ENCODE results near the gene CCDC86.

Gene CCDC86

GRCh38 chr11:60852982-60853950 lies 11.4 kb downstream of the CCDC86 start:
- in situ Hi-C loops (cut with MboI; ENCODE audit: low sequenced_read_pairs) = no loop called here
- Histone ChIP-seq H3K4me1 (no peaks in the 10 kb centered on the region), H3K4me3 (no peak overlapping the region), H3K9me3 (no peaks in the 10 kb centered on the region), H3K27me3 (ENCODE audit: low read depth) (no peaks in the 10 kb centered on the region), H3K36me3 (replicated peaks) (peaks cover 33% of the 10 kb centered on the region)
- DNase-seq (ENCODE audit: low spot score in 2 of 2) = no peak

DNA sequence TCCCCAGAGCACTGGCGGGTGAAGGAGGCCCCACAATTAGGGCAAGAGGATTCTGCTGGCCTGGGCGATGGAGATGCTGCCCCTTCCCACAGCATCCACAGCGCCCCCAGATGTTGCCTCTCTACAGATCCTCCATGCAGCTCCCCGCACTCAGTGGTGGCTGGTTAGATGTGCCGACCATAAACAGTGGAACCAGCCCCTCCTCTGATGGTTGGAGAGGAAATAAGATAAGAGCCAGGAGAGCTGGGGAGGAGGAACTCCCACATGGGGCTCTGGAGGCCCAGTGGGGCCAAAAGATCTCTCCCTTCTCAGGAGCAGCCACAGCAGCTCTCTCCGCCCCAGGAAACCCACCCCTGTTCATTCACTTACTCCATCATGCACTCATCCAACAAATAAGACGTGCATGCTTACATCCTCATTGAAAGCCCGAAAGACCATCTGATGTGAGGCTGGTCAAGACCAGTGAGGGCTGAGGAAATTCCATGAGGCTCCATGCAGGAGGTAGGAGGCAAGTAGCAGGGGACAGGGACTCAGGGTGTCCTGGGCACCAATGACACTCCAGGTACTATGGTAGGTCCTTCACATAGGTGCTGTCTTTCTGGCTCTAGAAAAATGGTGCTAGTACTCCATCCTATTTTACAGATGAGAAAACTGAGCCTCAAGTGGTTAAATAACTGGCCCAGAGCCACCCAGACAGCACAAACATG lies 12.4 kb downstream of the CCDC86 start:
- H3K4me1 ChIP-seq = no peaks in the 10 kb centered on the region
- peaks cover 23% of the 10 kb centered on the region for H3K36me3 ChIP-seq (replicated peaks)
- H3K9me3 ChIP-seq = no peaks in the 10 kb centered on the region
- no peaks in the 10 kb centered on the region for H3K27me3 ChIP-seq (ENCODE audit: low read depth)
- H3K4me3 ChIP-seq = no peak overlapping the region
- in situ Hi-C loops (cut with MboI; ENCODE audit: low sequenced_read_pairs) = no loop called here
- no peak for DNase-seq (ENCODE audit: low spot score in 2 of 2)

GRCh38 chr11:60854847-60855725 lies 13.2 kb downstream of the CCDC86 start:
- no peak for DNase-seq (ENCODE audit: low spot score in 2 of 2)
- Histone ChIP-seq H3K27me3 (ENCODE audit: low read depth) (no peaks in the 10 kb centered on the region), H3K9me3 (no peaks in the 10 kb centered on the region), H3K4me1 (no peaks in the 10 kb centered on the region), H3K36me3 (replicated peaks) (peaks cover 20% of the 10 kb centered on the region), H3K4me3 (no peak overlapping the region)
- in situ Hi-C loops (cut with MboI; ENCODE audit: low sequenced_read_pairs) = no loop called here

GRCh38 chr11:60855726-60856633 lies 14.1 kb downstream of the CCDC86 start, which contains the start of gene PTGDR2:
PTGDR2 (minus strand) TSS chr11:60855950; CDS start chr11:60853722, 2,228 bp downstream.
- Histone ChIP-seq H3K4me3 (no peak within 1 kb of the TSS), H3K36me3 (replicated peaks) (peaks cover 11% of the 10 kb centered on the region), H3K27me3 (ENCODE audit: low read depth) (no peaks in the 10 kb centered on the region), H3K4me1 (no peaks in the 10 kb centered on the region), H3K9me3 (no peaks in the 10 kb centered on the region)
- DNase-seq (ENCODE audit: low spot score in 2 of 2) = no peak
- in situ Hi-C loops (cut with MboI; ENCODE audit: low sequenced_read_pairs) = no loop called here

GRCh38 chr11:60857378-60858232 lies 15.7 kb downstream of the CCDC86 start:
- in situ Hi-C loops (cut with MboI; ENCODE audit: low sequenced_read_pairs) = no loop called here
- H3K4me1 ChIP-seq = no peaks in the 10 kb centered on the region

GRCh38 chr11:60858236-60858635 lies 16.3 kb downstream of the CCDC86 start:
- no peak for DNase-seq (ENCODE audit: low spot score in 2 of 2)
- no peaks in the 10 kb centered on the region for H3K4me1 ChIP-seq
- in situ Hi-C loops (cut with MboI; ENCODE audit: low sequenced_read_pairs) = no loop called here

More at GRCh38 chr11:60857378-60858232, 15.7 kb downstream of the CCDC86 start:
- Histone ChIP-seq H3K36me3 (replicated peaks) (no peaks in the 10 kb centered on the region), H3K27me3 (ENCODE audit: low read depth) (no peaks in the 10 kb centered on the region), H3K4me3 (no peak overlapping the region), H3K9me3 (no peaks in the 10 kb centered on the region)
- DNase-seq (ENCODE audit: low spot score in 2 of 2) = no peak

DNA sequence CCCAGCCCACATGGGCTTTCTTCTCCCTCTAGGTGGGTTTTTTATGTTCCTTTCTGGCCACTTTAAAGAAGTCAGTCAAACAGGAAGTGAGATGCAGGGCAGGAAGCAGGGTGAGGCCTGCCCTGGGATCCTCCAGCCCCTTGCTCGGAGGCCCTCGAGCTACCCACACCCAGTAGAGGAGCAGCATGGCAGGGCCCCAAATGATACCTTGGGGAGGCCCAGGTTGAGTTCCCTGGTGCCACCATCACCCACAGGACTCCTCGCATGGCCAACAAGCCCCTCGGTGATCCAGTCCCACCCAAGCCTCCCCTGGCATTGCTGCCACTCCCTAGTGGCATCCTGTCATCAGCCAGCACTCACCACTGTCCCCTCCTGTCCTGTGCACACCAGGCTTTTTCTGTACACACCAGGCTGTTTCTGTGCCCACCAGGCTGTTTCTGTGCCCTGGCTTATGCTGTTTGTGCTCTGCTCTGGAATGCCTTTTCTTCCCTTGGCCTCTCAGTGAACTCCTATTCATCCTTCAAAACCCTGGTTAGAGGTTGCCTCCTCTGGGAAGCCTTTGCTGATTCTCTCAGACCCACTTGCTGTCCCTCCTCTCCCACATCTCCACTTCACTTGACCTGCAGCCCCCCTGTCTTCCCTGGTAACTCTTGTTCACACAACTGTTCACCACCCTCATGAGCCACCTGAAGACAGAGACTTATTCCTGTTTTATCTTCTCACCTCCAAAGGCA lies 17.0 kb downstream of the CCDC86 start:
- no peaks in the 10 kb centered on the region for H3K36me3 ChIP-seq (replicated peaks)
- H3K9me3 ChIP-seq = no peaks in the 10 kb centered on the region
- no peak for DNase-seq (ENCODE audit: low spot score in 2 of 2)
- no peak overlapping the region for H3K4me3 ChIP-seq
- in situ Hi-C loops (cut with MboI; ENCODE audit: low sequenced_read_pairs) = no loop called here
- H3K4me1 ChIP-seq = no peaks in the 10 kb centered on the region
- no peaks in the 10 kb centered on the region for H3K27me3 ChIP-seq (ENCODE audit: low read depth)

More at GRCh38 chr11:60858236-60858635, 16.3 kb downstream of the CCDC86 start:
- H3K36me3 ChIP-seq (replicated peaks) = no peaks in the 10 kb centered on the region
- H3K4me3 ChIP-seq = no peak overlapping the region
- H3K9me3 ChIP-seq = no peaks in the 10 kb centered on the region
- no peaks in the 10 kb centered on the region for H3K27me3 ChIP-seq (ENCODE audit: low read depth)

DNA sequence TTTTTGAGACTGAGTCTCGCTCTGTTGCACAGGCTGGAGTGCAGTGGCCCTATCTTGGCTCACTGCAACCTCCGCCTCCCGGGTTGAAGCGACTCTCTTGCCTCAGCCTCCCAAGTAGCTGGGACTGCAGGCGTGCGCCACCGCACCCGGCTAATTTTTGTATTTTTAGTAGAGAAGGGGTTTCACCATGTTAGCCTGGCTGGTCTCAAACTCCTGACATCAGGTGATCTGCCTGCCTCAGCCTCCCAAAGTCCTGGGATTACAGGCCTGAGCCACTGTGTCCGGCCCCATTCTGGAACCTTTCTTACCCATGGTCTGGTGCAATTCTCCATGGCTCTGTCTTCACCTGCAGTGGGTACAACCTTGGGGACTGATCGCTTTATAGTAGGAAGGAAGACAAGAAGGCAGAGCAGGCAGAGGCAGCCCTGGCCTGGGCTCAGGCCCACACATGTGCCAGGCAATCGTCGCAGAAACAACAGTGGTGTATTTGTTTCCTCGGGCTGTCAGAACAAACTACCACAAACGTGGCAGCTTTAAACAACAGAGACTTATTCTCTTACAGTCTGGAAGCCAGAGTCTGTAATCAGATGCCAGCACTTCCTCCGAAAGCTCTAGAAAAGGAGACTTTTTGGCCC lies 17.8 kb downstream of the CCDC86 start:
- Histone ChIP-seq H3K36me3 (replicated peaks) (no peaks in the 10 kb centered on the region), H3K4me3 (no peak overlapping the region), H3K9me3 (no peaks in the 10 kb centered on the region), H3K4me1 (no peaks in the 10 kb centered on the region), H3K27me3 (ENCODE audit: low read depth) (no peaks in the 10 kb centered on the region)
- in situ Hi-C loops (cut with MboI; ENCODE audit: low sequenced_read_pairs) = no loop called here
- no peak for DNase-seq (ENCODE audit: low spot score in 2 of 2)

DNA sequence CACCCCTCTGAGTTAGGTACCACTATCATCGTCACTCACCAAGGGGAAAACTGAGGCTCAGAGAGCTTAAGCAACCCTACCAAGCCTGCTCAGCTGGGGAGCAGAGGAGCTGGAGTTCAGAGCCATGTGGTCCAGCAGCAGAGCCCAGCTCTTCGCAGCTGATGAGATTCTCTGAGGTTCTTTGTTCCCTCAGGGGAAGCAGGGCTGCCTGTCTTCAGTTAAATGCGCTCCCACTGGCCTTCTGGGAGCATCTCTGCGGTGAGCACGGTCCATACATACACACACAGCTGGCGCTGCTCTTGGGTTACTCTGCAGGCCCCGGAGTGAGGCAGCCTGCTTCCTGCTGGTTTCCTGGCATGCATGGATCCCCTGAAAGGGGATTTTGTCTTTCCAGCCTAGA lies 19.0 kb downstream of the CCDC86 start:
- Histone ChIP-seq H3K4me3 (no peak overlapping the region), H3K9me3 (no peaks in the 10 kb centered on the region), H3K27me3 (ENCODE audit: low read depth) (no peaks in the 10 kb centered on the region), H3K4me1 (no peaks in the 10 kb centered on the region), H3K36me3 (replicated peaks) (no peaks in the 10 kb centered on the region)
- in situ Hi-C loops (cut with MboI; ENCODE audit: low sequenced_read_pairs) = no loop called here
- no peak for DNase-seq (ENCODE audit: low spot score in 2 of 2)

DNA sequence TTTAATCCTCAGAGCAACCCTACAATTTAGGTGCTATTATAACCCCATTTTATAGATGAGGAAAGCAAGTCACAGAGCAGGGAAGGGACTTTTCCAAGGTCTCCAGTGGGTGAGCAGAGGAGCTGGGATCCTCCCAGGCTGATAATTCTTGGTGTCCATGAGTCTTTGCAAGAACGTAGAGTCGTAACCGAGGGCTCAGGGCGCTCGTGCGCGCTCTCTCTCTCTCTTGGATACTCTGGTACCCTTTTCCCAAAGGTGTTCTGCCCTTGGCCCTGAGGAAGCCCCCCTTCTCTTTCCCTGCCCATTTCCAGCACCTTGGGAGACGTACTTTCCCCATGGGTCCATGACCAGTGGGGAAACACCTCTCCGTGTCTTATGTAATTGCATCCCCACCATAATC lies 20.3 kb downstream of the CCDC86 start:
- H3K4me1 ChIP-seq = no peaks in the 10 kb centered on the region
- H3K27me3 ChIP-seq (ENCODE audit: low read depth) = no peaks in the 10 kb centered on the region
- H3K4me3 ChIP-seq = no peak overlapping the region
- DNase-seq (ENCODE audit: low spot score in 2 of 2) = no peak
- no peaks in the 10 kb centered on the region for H3K36me3 ChIP-seq (replicated peaks)
- H3K9me3 ChIP-seq = no peaks in the 10 kb centered on the region
- in situ Hi-C loops (cut with MboI; ENCODE audit: low sequenced_read_pairs) = no loop called here

Measured in HAP-1 (cell line).